ENCODE results near the gene TMEM215.
"Not testable (repeated sequence)": the region's sequence is repeated elsewhere in the genome, so short reads cannot be mapped to it uniquely, and the experiment has no call there.

The TMEM215 gene, protein sequence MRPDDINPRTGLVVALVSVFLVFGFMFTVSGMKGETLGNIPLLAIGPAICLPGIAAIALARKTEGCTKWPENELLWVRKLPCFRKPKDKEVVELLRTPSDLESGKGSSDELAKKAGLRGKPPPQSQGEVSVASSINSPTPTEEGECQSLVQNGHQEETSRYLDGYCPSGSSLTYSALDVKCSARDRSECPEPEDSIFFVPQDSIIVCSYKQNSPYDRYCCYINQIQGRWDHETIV

DNA sequence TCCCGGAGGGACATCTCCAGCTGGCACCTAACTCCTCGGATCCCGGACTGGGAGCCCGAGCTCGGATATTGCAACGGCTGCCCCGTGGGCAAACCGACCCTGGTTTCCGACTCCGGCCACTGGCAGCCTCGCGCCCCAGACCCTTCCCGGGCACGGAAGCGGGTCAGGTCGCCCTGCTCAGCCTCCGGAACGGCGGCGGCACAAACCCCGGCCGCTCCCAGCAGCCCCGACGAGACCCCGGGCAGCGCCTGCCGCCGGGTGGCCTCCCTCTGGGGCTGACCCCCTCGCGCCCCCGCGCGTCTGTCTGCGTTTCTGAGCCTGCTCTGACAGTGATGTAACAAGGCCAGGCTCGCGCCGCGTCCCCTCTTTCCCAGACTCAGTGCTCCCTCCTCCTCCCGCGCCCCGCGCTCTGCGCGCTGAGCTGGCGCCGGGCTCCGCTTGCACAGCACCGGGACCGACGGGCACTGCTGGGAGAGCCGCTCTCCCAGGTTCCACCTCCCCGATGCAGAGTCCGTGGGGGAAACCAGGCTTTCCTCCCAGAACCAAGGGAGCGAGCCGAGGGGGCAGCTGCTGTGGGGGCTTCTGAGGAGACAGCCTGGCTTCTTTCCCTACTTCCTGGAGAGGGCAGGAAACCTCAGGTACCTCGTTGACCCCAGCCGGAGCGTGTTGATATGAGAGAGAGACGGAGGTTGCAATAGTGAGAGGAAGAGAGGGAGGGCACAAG lies at the start of gene TMEM215:
Gene TMEM215 (plus strand): TSS at position 373 of the 724 bp plus-strand sequence. CDS start 644 bp downstream, outside the sequence.
- FAIRE-seq (no peak), DNase-seq (ENCODE audit: low spot score) (no peak)

DNA sequence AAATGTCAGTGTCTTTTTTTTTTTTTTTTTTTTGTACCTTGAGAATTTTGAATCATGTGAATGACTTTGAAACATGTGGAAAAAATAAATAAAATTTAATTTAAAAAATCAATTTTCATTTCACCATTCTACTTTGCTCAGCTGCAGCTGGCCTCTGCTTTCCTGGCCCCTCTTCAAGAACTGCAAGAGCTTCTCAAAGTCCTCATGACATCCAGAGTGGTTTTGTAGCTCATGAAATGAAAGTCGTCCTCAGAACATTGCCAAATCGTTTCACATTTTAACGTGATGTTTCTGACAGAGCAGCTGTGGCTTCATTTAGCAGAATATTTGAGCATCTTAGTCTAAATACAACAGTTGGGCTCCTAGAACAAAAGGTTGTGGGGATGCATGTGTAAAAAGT lies 47.9 kb upstream of the TMEM215 start:
- FAIRE-seq: no peak

DNA sequence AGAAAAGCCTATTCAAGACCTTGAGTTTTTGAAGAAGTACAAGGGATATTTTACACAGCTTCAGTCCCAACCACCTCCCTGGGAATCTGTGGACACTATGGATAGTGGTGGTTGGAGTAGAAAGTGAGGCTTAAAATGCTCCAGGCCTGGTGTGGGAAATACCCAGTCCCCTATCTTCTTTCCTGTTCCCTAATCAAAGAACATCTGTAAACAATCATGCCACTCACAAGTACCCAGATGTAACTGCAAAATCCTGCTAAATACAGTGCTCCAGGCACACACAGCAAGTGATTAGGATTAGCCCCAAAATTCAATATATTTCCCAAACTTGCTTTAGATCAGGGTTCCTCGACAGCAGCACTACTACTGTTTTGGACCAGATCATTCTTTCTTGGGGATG lies 46.0 kb upstream of the TMEM215 start:
- FAIRE-seq: no peak
- no peak for DNase-seq (ENCODE audit: low spot score)

More for the DNA sequence above, 47.9 kb upstream of the TMEM215 start:
- DNase-seq (ENCODE audit: low spot score): no peak

DNA sequence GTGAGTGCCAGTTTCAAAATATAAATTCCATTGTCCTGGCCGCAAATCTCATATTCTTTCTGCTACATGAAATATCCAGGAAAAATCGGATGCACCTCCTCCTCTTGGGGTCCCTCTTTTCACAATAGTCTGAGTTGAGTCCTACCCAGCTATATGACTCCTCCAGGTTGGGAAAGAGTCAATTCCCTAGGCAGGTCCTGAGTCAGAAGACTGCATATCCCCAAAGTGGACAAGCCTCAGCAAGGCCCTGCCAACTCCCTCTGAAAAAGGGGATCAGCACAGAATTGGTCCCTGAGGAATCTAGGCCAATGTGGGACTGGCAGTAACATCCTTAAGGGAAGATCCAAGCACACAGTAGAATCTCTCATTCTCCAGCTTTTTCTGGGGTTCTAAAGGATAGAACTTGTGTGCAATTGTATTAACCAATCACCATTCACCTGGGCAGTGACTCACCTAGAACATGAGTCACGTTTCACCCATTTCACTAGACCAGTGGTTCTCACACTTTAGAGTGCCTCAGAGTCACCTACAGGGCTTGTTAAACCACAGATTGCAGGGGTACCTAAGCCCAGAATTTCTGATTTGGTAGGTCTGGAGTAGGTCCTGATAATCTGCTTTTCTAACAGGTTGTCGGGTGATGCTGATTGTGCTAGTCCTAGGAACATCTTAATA lies 44.7 kb upstream of the TMEM215 start:
- DNase-seq (ENCODE audit: low spot score): peak; percentile 50
- FAIRE-seq: no peak

DNA sequence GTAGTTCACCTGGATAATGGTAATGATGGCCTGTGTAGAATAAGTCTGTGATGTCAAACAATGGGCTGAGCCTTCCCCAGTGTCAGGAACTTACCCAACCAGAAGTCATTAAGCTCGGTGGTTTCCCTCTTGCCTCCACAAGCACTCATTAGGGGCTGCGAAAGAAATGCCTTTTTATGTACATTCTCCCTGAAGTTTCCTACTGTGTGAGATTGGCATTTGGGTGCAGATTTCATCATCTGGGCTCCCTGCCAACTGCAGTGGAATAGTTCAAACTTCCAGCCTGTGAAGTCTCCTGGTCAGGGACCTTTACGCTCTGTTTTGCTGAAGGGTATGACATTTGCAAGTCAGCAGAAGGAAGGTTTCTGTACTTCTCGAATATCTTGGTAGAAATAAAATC lies 41.6 kb upstream of the TMEM215 start:
- DNase-seq (ENCODE audit: low spot score): peak; percentile 75
- FAIRE-seq: no peak

DNA sequence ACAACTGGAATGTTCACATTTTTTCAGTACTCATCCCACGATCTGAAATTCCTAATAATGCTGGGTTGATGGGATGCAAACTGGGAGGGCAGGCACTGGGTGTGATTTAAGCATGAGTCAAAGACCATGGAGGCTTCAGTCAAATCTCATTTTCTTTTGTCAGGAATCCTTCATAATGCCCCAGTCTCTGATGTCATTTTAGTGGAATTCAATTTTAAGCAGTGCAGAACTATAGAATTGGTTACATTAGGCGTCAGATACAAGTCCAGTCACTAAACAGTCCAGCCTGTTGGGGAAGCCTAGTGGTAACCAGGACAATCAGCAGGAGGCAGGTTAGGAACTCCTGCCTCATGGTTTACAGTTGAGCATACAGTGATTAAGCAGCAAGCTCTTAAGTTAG lies 41.0 kb upstream of the TMEM215 start:
- peak; percentile 88 for DNase-seq (ENCODE audit: low spot score)
- no peak for FAIRE-seq

DNA sequence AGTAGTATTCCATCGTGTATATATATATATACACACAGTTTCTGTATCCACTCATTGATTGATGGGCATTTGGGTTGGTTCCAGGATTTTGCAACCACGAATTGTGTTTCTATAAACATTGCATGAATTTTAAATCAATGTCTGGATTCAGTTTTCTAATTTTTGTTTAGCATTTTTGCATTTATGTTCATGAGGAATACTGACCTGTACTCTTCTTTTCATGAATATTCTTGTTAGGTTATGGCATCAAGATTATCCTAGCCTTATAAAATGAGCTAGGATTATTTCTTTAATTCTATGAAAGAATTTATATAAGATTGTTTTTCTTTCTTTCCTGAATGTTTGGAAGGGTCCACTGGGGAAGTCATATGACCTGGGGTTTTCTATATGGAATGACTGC lies 35.3 kb upstream of the TMEM215 start:
- DNase-seq (ENCODE audit: low spot score) (no peak), FAIRE-seq (no peak)

DNA sequence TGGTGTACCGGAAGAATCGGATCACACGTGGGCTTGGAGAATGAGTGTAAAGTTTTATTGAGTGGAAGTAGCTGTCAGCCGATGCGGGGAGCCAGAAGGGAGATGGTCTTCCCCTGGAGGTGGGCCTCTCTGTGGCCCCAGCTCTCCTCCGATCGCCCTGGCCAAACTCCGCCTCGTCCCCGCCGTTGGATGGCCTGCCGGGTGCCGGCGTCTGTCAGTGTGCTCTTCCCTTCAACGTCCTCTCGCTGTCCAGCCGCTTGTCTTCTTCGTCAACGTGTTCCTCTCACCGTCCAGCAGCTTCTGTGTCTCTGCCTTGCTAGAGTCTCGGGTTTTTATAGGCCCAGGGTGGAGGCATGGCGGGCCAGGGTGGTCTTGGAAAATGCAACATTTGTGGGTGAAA lies 27.6 kb upstream of the TMEM215 start:
- DNase-seq (ENCODE audit: low spot score): no peak
- no peak for FAIRE-seq

DNA sequence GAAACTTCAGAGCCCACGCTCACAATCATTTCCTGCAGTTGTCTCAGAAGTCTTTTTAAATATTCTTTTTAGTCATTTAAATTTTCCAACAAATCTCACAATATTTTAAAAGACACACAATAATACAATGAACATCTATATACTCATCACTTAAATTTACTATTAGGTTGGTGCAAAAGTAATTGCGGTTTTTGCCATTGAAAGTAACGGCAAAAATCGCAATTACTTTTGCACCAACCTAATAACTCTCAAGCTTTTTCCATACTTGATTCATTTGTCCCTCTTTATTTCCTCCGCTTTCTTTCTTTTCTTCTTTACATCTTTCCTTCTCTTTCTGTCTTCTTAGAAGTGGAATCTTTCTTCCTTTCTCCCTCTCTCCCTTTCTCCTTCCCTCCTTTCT lies 19.2 kb upstream of the TMEM215 start:
- FAIRE-seq (no peak), DNase-seq (ENCODE audit: low spot score) (no peak)

DNA sequence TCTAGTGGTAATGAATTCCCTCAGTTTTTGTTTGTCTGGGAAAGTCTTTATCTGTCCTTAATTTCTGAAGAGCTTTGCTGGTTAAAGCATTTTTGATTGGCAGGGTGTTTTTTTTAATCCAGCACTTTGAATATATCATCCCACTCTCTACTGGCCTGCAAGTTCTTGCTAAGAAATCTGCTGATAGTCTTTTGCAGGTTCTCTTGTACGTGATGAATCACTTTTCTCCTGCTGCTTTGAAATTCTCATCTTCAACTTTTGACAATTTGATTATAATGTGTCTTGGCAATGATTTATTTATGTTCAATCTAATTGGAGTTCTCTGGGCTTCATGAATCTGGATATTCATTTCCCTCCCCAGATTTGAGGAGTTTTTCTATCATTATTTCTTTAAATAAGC lies 8.1 kb upstream of the TMEM215 start:
- DNase-seq (ENCODE audit: low spot score) (no peak), FAIRE-seq (no peak)

DNA sequence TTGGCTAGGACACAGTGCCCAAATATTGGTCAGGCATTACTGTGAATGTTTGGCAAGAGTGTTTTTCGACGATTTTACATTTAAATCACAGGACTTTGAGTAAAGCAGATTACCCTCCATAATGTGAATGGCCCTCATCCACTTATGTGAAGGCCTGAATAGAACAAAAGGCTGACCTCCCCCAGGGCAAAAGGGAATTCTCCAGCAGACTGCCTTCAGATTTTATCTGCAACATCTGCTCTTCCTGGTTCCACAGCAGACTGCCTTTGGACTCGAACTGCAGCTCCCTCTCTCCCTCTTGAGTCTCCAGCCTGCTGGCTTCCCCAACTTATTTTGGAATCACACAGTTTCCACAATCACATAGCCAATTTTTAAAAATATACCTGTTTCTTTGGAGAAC lies 7.1 kb upstream of the TMEM215 start:
- FAIRE-seq (no peak), DNase-seq (ENCODE audit: low spot score) (no peak)

DNA sequence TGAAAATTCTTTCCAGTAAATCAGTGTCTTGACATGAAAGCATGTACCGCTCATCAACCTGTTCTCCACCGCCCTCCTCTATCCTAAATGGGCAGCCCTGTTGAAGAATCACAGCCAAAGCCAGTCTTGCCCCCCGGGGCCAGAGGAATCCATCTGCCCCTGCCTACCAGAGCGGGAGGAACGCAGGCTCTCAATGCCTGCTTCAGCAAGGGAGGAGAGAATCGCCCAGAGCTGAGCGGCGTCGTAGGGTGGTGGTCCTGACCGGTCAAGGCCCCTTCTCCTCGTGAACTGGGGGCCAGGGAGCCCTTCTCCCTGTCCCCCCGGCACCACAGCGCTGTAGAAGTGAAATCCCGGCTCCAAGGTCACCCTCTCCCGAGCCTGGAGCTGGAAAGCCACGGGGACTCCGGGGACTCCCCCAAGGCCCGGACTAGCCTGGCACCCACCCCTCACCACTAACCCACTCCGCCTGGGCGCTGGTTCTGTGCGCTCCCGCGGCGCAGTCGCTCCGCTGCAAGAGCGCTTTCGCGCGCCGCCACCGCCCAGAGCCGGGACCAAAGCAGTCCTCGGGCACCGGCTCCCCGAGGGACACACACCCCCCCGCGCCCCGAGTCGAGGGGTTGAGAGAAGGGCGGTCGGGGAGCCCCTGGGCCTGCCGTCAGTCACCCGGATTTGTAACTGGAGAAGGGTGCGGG lies 718 bp upstream of the TMEM215 start:
- DNase-seq (ENCODE audit: low spot score) (no peak), FAIRE-seq (no peak)

DNA sequence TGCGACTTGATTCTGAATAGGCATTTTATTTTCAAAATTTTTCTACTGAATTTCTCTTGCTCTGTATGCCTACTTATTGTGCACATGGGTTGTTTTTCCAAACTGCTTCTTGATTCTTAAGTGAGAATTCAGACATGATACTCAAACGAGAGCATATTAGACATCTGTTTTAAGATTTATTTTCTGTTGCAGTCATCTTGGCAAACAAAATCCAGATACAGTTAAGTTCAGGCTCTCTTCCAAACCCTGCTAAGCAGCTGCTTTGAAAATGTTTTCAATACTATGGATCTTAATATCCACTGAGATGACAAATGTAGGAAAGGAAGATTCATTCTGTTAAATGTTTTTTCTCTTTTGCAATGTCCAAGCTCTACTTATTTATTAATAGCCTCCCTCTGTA lies 4.5 kb downstream of the TMEM215 start:
- FAIRE-seq: no peak

DNA sequence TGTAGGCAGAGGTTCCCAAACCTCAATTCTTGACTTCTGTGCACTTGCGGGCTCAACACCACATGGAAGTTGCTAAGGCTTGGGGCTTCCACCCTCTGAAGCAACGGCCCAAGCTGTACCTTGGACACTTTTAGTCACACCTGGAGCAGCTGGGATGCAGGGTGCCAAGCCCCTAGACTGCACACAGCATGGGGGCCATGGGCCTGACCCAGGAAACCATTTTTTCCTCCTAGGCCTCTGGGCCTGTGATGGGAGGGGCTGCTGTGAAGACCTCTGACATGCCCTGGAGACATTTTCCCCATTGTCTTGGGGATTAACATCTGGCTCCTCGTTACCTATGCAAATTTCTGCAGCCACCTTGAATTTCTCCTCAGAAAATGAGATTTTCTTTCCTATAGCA lies 12.7 kb downstream of the TMEM215 start:
- not testable (repeated sequence) for FAIRE-seq; DNase-seq (ENCODE audit: low spot score)

More for the DNA sequence above, 4.5 kb downstream of the TMEM215 start:
- DNase-seq (ENCODE audit: low spot score): no peak

DNA sequence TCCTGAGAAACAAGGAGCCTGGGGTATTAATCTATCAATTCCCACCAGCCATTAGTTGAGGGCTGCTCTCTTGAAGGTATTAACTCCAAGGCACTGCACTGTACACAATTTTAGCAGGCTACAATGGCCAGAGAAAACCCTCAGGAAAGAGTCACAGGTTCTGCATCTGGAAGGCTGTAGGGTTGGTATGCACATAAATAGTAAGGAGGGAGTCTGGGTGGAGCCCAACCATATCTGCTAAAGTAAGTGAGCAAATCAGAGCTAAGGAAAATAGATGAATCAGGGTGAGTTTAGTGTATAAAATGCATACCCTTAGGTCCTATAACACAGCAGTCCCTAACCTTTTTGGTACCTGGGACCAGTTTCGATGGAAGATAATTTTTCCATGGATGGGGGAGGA lies 18.2 kb downstream of the TMEM215 start:
- FAIRE-seq (no peak), DNase-seq (ENCODE audit: low spot score) (no peak)

DNA sequence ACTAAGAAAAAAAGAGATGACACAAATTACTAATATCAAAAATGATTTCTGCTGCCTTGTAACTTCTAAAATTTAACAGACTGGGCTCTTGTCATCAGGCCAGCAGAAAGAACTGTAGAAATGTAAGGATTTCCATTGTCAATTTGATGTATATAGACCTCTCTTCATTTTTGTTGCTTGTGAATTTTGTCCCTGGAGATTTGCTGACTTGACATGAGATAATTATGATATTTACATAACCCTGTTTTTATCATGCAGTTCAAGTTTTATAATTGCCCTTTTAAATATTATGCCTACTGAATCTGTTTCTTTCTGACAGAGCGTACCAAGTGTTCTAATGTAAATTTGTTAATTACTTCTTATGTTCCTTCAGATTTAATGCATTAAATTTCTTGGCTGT lies 23.9 kb downstream of the TMEM215 start:
- DNase-seq (ENCODE audit: low spot score) (no peak), FAIRE-seq (no peak)

DNA sequence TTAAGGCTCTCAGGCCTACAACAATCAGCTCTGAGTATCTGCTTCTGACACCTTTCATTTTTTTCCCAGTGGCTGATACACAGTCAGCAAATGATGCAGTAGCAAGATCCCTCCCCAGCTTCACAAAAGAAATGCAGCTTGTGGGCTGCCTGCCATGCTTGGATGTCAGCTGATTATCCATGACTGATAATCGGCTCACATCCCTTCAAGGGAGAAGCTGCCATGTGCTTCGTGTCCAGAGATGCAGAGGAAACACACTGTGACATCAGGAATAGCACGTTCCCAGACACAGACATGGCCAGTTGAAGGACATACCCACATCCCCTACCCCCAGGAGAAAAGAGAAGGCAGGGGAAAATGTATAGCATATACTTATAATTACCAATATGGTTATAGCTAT lies 27.9 kb downstream of the TMEM215 start:
- FAIRE-seq: no peak

DNA sequence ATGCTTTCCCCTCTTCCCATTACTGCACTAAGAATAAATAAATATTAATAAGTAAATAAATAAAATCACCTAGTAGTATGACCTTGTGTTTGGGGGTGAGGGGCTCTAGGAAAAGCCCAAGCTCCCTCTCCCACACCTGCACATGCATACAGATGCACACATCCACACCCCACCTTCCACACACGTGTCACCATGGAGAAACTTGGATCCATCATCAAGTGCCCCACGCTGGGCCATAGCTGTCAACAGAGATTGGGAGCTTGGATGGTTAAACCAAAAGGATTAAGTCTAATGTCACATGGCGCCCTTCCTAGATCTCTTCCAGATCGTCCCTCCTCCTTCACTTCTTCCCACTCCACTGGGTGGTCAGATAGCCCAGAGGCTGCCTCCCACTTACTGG lies 37.0 kb downstream of the TMEM215 start:
- no peak for DNase-seq (ENCODE audit: low spot score)
- FAIRE-seq: no peak

More for the DNA sequence above, 27.9 kb downstream of the TMEM215 start:
- no peak for DNase-seq (ENCODE audit: low spot score)

DNA sequence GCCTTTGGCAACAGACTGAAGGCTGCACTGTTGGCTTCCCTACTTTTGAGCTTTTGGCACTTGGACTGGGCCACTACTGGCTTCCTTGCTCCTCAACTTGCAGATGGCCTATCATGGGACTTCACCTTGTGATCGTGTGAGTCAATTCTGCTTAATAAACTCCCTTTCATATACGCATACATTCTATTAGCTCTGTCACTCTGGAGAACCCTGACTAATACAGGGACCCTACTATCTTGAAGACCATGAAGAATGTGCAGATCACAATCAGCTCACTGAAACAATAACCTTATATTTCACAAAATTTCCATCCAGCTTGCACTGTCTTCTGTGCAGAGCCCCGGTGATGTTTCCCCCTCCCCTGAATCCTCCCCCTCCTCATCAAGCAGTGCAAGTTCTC lies 39.8 kb downstream of the TMEM215 start:
- no peak for FAIRE-seq
- no peak for DNase-seq (ENCODE audit: low spot score)

DNA sequence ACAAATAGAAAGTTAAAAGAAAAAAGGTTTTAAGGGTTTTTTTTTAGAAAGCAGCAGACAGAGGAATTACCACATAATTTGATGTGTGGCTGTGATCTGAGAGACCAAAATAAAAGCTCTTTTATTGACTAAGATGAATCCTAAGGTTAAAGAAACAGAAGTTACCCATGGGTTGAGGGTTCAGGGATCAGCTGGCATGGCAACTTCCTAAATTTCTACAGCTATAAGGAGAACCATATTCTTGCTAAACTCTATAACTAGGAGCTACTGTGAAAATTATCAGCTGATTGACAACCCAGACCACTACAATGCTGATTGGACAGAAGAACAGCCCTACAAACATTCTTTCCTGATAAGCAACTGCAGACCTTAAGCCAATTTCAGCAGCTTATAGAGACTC lies 40.2 kb downstream of the TMEM215 start:
- DNase-seq (ENCODE audit: low spot score): no peak
- FAIRE-seq: no peak

DNA sequence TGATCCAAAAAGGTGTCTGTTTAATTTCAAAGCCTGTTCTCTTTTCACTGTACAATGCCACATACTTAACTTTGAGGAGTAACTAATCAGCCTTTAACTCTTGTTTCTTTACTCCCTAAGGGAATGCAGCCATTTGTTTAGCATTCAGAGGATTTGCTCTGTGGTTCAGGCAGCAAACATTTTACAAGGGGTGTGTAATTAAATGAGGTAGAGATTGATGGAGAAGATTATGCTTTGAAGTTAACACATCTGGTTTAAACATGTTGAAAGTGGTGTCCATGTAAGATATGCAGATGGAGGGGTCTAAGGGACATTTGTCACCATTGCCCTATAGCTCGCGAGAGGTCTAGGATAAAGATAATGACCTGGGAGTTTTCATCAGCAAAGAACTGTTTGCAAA lies 41.9 kb downstream of the TMEM215 start:
- FAIRE-seq (no peak), DNase-seq (ENCODE audit: low spot score) (no peak)

DNA sequence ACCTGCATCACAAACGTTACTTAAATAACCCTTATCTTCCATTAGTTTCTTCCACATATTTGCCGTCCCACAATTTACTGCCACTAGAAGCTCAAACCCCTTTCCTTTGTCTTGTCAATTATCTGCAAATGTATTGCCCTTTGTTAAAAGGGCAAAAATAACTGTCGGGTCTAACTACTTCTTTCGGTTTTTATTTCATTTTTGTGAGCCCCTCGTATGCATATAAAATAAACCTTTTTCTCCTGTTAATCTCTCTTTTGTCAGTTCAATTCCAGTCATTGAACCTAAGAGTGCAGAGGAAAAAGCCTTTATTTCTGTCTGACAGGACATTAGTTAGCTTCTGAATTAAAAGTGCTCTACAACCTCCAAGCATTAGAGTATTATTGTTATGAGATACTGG lies 45.5 kb downstream of the TMEM215 start:
- FAIRE-seq: no peak
- DNase-seq (ENCODE audit: low spot score): no peak
